PFSK-1 (cell line): ENCODE measurements around the gene MYORG.

Experiments used
- POLR2AphosphoS5 ChIP-seq: IDR thresholded peaks from 2 replicates; pipeline ENCODE4 v1.6.1; 2012; ENCODE audit warnings: low read depth, mild to moderate bottlenecking, control low read depth, low read length, moderate library complexity
- TF ChIP-seq, protein P1 (sequence below), 2 experiments: IDR thresholded peaks; 2 replicates each; pipeline versions ENCODE4 v1.6.1 to v1.8.0; 2011 to 2012; ENCODE audit warnings: low read depth in 2 of 2, low read length in 2 of 2, control low read depth in 1 of 2, inconsistent platforms in 1 of 2, mild to moderate bottlenecking in 1 of 2, moderate library complexity in 1 of 2; ENCODE audit not compliant: insufficient read depth in 1 of 2

DNA sequence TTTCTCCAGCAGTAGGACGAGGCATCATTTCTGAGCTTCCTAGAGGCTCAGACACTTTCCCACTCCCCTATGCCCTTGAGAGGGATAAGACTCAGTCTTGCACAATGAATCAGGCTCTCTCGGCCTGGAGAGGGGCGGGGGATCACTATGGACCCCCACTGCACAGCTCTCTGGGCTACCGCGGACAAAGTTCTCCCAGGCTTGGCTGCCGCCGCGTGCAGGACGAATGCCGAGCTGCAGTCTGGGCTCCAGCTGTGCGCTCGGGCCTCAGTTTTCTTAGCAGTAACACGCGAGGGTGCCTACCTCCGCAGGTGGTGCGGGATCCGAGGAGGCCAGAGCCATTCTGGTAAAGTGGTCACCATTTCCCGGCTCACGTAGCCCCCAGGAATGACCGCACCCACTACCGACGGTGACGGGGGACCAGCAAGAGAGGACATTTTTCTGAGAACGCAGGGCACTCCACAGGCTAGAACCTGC, 3.4 kb upstream of the MYORG start:
- TF ChIP-seq POLR2AphosphoS5 = no peak
- TF ChIP-seq, protein P1, sequence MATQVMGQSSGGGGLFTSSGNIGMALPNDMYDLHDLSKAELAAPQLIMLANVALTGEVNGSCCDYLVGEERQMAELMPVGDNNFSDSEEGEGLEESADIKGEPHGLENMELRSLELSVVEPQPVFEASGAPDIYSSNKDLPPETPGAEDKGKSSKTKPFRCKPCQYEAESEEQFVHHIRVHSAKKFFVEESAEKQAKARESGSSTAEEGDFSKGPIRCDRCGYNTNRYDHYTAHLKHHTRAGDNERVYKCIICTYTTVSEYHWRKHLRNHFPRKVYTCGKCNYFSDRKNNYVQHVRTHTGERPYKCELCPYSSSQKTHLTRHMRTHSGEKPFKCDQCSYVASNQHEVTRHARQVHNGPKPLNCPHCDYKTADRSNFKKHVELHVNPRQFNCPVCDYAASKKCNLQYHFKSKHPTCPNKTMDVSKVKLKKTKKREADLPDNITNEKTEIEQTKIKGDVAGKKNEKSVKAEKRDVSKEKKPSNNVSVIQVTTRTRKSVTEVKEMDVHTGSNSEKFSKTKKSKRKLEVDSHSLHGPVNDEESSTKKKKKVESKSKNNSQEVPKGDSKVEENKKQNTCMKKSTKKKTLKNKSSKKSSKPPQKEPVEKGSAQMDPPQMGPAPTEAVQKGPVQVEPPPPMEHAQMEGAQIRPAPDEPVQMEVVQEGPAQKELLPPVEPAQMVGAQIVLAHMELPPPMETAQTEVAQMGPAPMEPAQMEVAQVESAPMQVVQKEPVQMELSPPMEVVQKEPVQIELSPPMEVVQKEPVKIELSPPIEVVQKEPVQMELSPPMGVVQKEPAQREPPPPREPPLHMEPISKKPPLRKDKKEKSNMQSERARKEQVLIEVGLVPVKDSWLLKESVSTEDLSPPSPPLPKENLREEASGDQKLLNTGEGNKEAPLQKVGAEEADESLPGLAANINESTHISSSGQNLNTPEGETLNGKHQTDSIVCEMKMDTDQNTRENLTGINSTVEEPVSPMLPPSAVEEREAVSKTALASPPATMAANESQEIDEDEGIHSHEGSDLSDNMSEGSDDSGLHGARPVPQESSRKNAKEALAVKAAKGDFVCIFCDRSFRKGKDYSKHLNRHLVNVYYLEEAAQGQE (IDR thresholded peaks at IDR 0.05; ENCODE audit: insufficient read depth in 1 of 2, low read depth in 2 of 2, low read length in 2 of 2) = no peak
